Measurements from ENCODE around the gene LAMB1.

DNA sequence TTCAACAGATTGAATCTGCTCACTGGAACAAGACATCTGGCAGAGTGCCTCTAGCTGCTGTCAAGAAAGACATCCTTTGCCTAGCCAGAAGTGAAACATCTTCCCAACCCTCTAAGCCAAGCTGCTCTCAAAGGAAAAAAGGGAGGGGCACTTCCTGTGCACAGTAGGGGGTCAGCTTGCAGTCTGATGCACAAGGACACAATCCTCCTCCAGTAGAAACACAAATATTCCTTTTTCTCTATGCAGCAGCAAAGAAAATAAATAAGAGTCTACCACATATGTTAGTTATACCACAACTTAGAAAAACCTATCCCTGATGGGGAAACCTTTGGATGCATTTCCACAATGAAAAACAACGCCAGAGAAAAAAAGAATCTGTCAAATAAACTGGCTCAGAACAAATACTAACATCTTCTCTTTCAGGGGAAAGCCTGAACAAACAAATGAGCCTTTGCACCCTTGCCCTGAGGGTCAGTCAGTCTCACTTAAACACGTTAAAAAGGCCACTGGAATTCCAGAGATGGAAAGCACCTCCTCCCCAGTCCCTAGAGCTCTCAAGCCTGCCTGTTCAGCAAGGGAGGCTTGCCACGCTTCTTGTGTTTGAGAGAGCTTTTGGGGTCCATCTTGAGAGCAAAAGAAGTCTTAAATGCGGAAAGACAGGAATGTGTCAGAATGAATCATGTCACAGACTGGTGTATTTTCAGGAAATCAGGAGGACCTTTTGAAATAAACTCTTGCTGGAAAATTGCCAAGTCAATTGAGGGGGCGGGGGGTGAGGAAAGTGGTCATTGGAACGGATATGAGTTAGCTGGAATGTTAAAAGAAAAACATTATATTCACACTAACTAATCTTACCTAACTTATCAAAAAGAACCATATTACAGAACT lies 7.5 kb downstream of the LAMB1 start:
- TF ChIP-seq, protein P1, sequence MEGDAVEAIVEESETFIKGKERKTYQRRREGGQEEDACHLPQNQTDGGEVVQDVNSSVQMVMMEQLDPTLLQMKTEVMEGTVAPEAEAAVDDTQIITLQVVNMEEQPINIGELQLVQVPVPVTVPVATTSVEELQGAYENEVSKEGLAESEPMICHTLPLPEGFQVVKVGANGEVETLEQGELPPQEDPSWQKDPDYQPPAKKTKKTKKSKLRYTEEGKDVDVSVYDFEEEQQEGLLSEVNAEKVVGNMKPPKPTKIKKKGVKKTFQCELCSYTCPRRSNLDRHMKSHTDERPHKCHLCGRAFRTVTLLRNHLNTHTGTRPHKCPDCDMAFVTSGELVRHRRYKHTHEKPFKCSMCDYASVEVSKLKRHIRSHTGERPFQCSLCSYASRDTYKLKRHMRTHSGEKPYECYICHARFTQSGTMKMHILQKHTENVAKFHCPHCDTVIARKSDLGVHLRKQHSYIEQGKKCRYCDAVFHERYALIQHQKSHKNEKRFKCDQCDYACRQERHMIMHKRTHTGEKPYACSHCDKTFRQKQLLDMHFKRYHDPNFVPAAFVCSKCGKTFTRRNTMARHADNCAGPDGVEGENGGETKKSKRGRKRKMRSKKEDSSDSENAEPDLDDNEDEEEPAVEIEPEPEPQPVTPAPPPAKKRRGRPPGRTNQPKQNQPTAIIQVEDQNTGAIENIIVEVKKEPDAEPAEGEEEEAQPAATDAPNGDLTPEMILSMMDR (IDR thresholded peaks at IDR 0.05) = no peak
- TF ChIP-seq EP300 (IDR thresholded peaks at IDR 0.05) (no peak), POLR2A (IDR thresholded peaks at IDR 0.05) (no peak), POLR2AphosphoS5 (IDR thresholded peaks at IDR 0.05) (no peak)

Data from suprapubic skin (tissue), 4 donors.